Measurements from ENCODE around the gene ROR1. TPM values are rescaled to one million over a fixed set of nuclear protein-coding genes. Genes with fewer than 3 reads are reported as not detected.

ROR1 gene
- total and polyA plus RNA-seq, 2 donors (not counting 1 experiment from before 2014, with no cell fraction given) = 0.46 to 16.0 TPM

DNA sequence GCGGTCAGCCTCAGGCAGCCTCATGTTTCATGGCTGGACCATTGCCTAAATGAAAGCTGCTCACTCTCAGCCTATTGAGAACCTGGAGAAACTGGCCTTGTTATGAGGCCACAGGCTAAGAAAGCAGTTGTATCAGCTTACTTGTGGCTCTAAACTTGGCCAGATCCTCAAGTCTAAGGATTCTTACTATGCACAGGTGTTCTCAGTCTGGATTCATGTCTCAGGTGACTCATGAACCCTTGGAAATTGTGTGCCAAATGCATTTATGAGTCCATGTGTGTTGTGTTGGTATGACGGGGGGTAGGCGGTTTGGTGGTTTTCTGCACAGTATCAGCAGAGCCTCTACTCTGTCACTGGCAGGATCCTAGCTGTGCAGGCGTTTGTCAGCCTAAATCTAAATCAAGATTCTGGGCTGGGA lies 90.4 kb downstream of the ROR1 start:
- ATAC-seq (ENCODE audit: low read depth) = no peak
- Histone ChIP-seq H3K4me3 (ENCODE audit: control extremely low read depth in 1 of 5, extremely low read depth in 1 of 5, insufficient read depth in 1 of 5, low read depth in 2 of 5, low read length in 4 of 5) (no peak overlapping the region), H3K9me3 (ENCODE audit: control extremely low read depth in 1 of 3, control insufficient read depth in 2 of 3, insufficient read depth in 1 of 3, low read length in 2 of 3) (no peaks in the 10 kb centered on the region), H3K79me2 (ENCODE audit: control insufficient read depth, insufficient read depth, low read length) (peaks cover 4% of the 10 kb centered on the region), H3K27me3 (replicated peaks in 1 of 4; ENCODE audit: control extremely low read depth in 1 of 4, control insufficient read depth in 3 of 4, insufficient read depth in 4 of 4, low read length in 3 of 4) (no peaks in the 10 kb centered on the region), H3K4me2 (replicated peaks; ENCODE audit: low read depth, low read length, poor library complexity, severe bottlenecking) (no peak overlapping the region), H3K9ac (ENCODE audit: low read length) (no peak overlapping the region), H2AFZ (ENCODE audit: insufficient read depth, low read depth, low read length, poor library complexity, severe bottlenecking) (no peak overlapping the region), H3K27ac (ENCODE audit: low read length in 2 of 2) (no peak overlapping the region), H3K4me1 (ENCODE audit: control insufficient read depth in 2 of 2, insufficient read depth in 2 of 2, low read length in 2 of 2) (no peaks in the 10 kb centered on the region), H3K36me3 (replicated peaks in 1 of 2; ENCODE audit: control extremely low read depth in 1 of 2, control insufficient read depth in 1 of 2, extremely low read depth in 1 of 2, insufficient read depth in 2 of 2, low read length in 1 of 2) (no peaks in the 10 kb centered on the region), H4K20me1 (ENCODE audit: control insufficient read depth, insufficient read depth, low read length, poor library complexity, severe bottlenecking) (no peaks in the 10 kb centered on the region)
- DNase-seq = no peak
- Mint-ChIP-seq H3K27ac (no peak overlapping the region), H3K4me3 (no peak overlapping the region), H3K4me1 (no peaks in the 10 kb centered on the region), H3K9me3 (ENCODE audit: insufficient read depth) (no peaks in the 10 kb centered on the region), H3K27me3 (peaks cover 3% of the 10 kb centered on the region)
- intact Hi-C loops (cut with micrococcal nuclease) = no loop called here
- ChIA-PET POLR2A (interaction anchor here (0.6 kb wide), 1 partner anchor 16 kb away, joined by 3 read pairs; no protein-coding TSS in a partner anchor), CTCF (interaction anchor here (0.7 to 1.4 kb wide), 2 partner anchors 54 to 173 kb away, joined by 3 to 4 read pairs; no protein-coding TSS in a partner anchor)
- TF ChIP-seq EZH2 (IDR thresholded peaks at IDR 0.05; ENCODE audit: borderline replicate concordance, insufficient read depth, low read depth, low read length, poor library complexity, severe bottlenecking) = no peak
- TF ChIP-seq, protein P1, sequence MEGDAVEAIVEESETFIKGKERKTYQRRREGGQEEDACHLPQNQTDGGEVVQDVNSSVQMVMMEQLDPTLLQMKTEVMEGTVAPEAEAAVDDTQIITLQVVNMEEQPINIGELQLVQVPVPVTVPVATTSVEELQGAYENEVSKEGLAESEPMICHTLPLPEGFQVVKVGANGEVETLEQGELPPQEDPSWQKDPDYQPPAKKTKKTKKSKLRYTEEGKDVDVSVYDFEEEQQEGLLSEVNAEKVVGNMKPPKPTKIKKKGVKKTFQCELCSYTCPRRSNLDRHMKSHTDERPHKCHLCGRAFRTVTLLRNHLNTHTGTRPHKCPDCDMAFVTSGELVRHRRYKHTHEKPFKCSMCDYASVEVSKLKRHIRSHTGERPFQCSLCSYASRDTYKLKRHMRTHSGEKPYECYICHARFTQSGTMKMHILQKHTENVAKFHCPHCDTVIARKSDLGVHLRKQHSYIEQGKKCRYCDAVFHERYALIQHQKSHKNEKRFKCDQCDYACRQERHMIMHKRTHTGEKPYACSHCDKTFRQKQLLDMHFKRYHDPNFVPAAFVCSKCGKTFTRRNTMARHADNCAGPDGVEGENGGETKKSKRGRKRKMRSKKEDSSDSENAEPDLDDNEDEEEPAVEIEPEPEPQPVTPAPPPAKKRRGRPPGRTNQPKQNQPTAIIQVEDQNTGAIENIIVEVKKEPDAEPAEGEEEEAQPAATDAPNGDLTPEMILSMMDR (IDR thresholded peaks at IDR 0.05) = no peak
- 100% methylated on average over 3 of the region's 4 CpGs for WGBS (ENCODE audit: insufficient coverage)

DNA sequence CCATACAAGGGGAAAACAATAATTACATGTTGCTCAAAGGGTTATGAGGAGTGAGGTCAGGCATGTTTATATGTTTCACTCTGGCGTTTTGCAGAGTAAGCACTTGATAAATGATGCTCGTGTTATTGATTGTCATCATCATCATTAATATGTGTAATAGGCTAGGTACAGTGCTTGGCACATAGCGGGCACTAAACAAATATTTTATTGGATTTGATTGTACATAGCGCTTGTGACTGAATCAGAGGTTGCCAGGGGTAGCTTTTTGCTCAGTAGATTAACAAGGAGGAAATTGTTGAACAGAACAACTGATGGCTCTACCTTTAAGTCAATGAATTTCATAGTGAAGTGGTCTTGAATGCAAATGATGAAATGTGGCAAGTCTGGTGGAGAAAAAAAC lies 91.7 kb downstream of the ROR1 start:
- H2AFZ ChIP-seq (ENCODE audit: insufficient read depth, low read depth, low read length, poor library complexity, severe bottlenecking) = no peak overlapping the region
- intact Hi-C loops (cut with micrococcal nuclease) = loop anchor here (5.0 kb wide), 2 partner anchors 37 to 52 kb away; no protein-coding TSS in a partner anchor
- no peaks in the 10 kb centered on the region for H3K4me1 ChIP-seq (ENCODE audit: control insufficient read depth in 2 of 2, insufficient read depth in 2 of 2, low read length in 2 of 2)
- TF ChIP-seq, protein P1 (IDR thresholded peaks at IDR 0.05) = no peak
- no peak for TF ChIP-seq EZH2 (IDR thresholded peaks at IDR 0.05; ENCODE audit: borderline replicate concordance, insufficient read depth, low read depth, low read length, poor library complexity, severe bottlenecking)
- no peaks in the 10 kb centered on the region for H3K4me1 Mint-ChIP-seq
- no peak overlapping the region for H3K4me3 ChIP-seq (ENCODE audit: control extremely low read depth in 1 of 5, extremely low read depth in 1 of 5, insufficient read depth in 1 of 5, low read depth in 2 of 5, low read length in 4 of 5)
- H3K9me3 ChIP-seq (ENCODE audit: control extremely low read depth in 1 of 3, control insufficient read depth in 2 of 3, insufficient read depth in 1 of 3, low read length in 2 of 3) = no peaks in the 10 kb centered on the region
- DNase-seq = no peak
- no peak overlapping the region for H3K9ac ChIP-seq (ENCODE audit: low read length)
- H4K20me1 ChIP-seq (ENCODE audit: control insufficient read depth, insufficient read depth, low read length, poor library complexity, severe bottlenecking) = no peaks in the 10 kb centered on the region
- no peak overlapping the region for H3K27ac ChIP-seq (ENCODE audit: low read length in 2 of 2)
- no peak overlapping the region for H3K4me3 Mint-ChIP-seq
- ChIA-PET POLR2A (no interaction called here), CTCF (interaction anchor here (1.1 to 1.5 kb wide), 2 partner anchors 173 to 272 kb away, joined by 3 to 4 read pairs; no protein-coding TSS in a partner anchor)
- no peak overlapping the region for H3K27ac Mint-ChIP-seq
- no peaks in the 10 kb centered on the region for H3K9me3 Mint-ChIP-seq (ENCODE audit: insufficient read depth)
- 100% methylated on average over 1 of the region's 4 CpGs for WGBS (ENCODE audit: insufficient coverage)
- H3K36me3 ChIP-seq (replicated peaks in 1 of 2; ENCODE audit: control extremely low read depth in 1 of 2, control insufficient read depth in 1 of 2, extremely low read depth in 1 of 2, insufficient read depth in 2 of 2, low read length in 1 of 2) = no peaks in the 10 kb centered on the region
- H3K4me2 ChIP-seq (replicated peaks; ENCODE audit: low read depth, low read length, poor library complexity, severe bottlenecking) = no peak overlapping the region
- H3K27me3 ChIP-seq (replicated peaks in 1 of 4; ENCODE audit: control extremely low read depth in 1 of 4, control insufficient read depth in 3 of 4, insufficient read depth in 4 of 4, low read length in 3 of 4) = no peaks in the 10 kb centered on the region
- ATAC-seq (ENCODE audit: low read depth) = no peak
- peaks cover 3% of the 10 kb centered on the region for H3K27me3 Mint-ChIP-seq
- H3K79me2 ChIP-seq (ENCODE audit: control insufficient read depth, insufficient read depth, low read length) = peaks cover 4% of the 10 kb centered on the region
